OCI-LY7 (cell line): ENCODE measurements around the gene BCL11A. TPM values are rescaled to one million over a fixed set of nuclear protein-coding genes. Genes with fewer than 3 reads are reported as not detected.

ENCODE experiments used
- BruUV-seq: library from RNA; stranded (reverse); fragments of 400-500 nt; replicated peaks from 2 replicates; lab custom pipeline; 2021; lab: Mats Ljungman, UMichigan
- CTCF ChIA-PET: fragments of 300-600 bp; sonication (Branson Sonifier 250); formaldehyde crosslinking; loops from one replicate; lab custom pipeline; 2022; ENCODE audit warnings: antibody characterized with exemption; ENCODE audit not compliant: unreplicated experiment; lab: Charles Lee
- POLR2A ChIA-PET: fragments of 300-600 bp; sonication (Branson Sonifier 250); formaldehyde crosslinking; loops from one replicate; lab custom pipeline; 2022; ENCODE audit warnings: antibody characterized with exemption; lab: Charles Lee
- DNase-seq: peaks from one replicate; pipeline ENCODE4 v3.0.0-alpha.2; 2015; ENCODE audit warnings: low spot score
- H2AFZ ChIP-seq: fragments of 200-600 bp; sonication (generic), shearing (Covaris generic); 2 replicates; pipeline ENCODE4 v1.6.1; 2014; ENCODE audit warnings: mild to moderate bottlenecking, antibody characterized with exemption, low read length, moderate library complexity
- H3K27ac ChIP-seq: fragments of 200-600 bp; sonication (generic); 2 replicates; pipeline ENCODE4 v1.5.1; 2014; ENCODE audit warnings: mixed run types, low read depth, mild to moderate bottlenecking, moderate library complexity, low read length, inconsistent platforms; ENCODE audit not compliant: poor library complexity, severe bottlenecking
- H3K36me3 ChIP-seq: fragments of 200-600 bp; sonication (generic); 2 replicates; pipeline ENCODE4 v1.6.1; 2014; ENCODE audit warnings: mild to moderate bottlenecking, antibody characterized with exemption, low read length, moderate library complexity, mixed read lengths; ENCODE audit not compliant: insufficient read depth
- H3K4me1 ChIP-seq: fragments of 200-600 bp; sonication (generic); 2 replicates; pipeline ENCODE4 v1.5.1; 2014; ENCODE audit warnings: mild to moderate bottlenecking, low read length; ENCODE audit not compliant: insufficient read depth, poor library complexity, severe bottlenecking
- H3K4me2 ChIP-seq: fragments of 200-600 bp; sonication (generic); 2 replicates; pipeline ENCODE4 v1.6.1; 2014; ENCODE audit warnings: mild to moderate bottlenecking, low read length
- H3K4me3 ChIP-seq: fragments of 200-600 bp; sonication (generic); 2 replicates; pipeline ENCODE4 v1.5.1; 2014; ENCODE audit warnings: mild to moderate bottlenecking, low read depth, low read length; ENCODE audit not compliant: poor library complexity, severe bottlenecking
- H3K79me2 ChIP-seq: fragments of 200-600 bp; sonication (generic); 2 replicates; pipeline ENCODE4 v1.6.1; 2016; ENCODE audit warnings: low read depth, mild to moderate bottlenecking, low read length, moderate library complexity, mixed read lengths; ENCODE audit not compliant: insufficient read depth
- H3K9me2 ChIP-seq: fragments of 200-600 bp; sonication (generic); 2 replicates; pipeline ENCODE4 v1.6.1; 2016; ENCODE audit warnings: mild to moderate bottlenecking, low read length, mixed read lengths; ENCODE audit not compliant: insufficient read depth
- H3K9me3 ChIP-seq: fragments of 200-600 bp; sonication (generic); 2 replicates; pipeline ENCODE4 v1.6.1; 2014; ENCODE audit warnings: mild to moderate bottlenecking, mixed run types, low read length, mixed read lengths
- H4K20me1 ChIP-seq: fragments of 200-600 bp; sonication (generic); 2 replicates; pipeline ENCODE4 v1.6.1; 2014; ENCODE audit warnings: mild to moderate bottlenecking, antibody characterized with exemption, low read length, moderate library complexity, mixed read lengths; ENCODE audit not compliant: insufficient read depth
- EZH2phosphoT487 ChIP-seq: fragments of 200-600 bp; sonication (generic); IDR thresholded peaks from 2 replicates; pipeline ENCODE4 v1.6.1; 2018; ENCODE audit warnings: low read depth, borderline replicate concordance, mild to moderate bottlenecking, mixed run types, antibody characterized with exemption, low read length, moderate library complexity, mixed read lengths
- intact Hi-C: fragments of 100-400 bp; cut with micrococcal nuclease; formaldehyde crosslinking; loops from one replicate; pipeline ENCODE4 v1.10.0; 2022; ENCODE audit not compliant: unreplicated experiment
- total RNA-seq, 2 experiments: library from RNA; depleted of rRNA in 1 of 2; stranded (reverse); fragments of >200 nt in 1 of 2; shearing (Covaris generic) in 1 of 2; gene quantifications; 2 replicates each; pipeline ENCODE4 v1.2.3, GENCODE V29; 2014 to 2022
- TF ChIP-seq, protein P1 (sequence below): fragments of 200-600 bp; sonication (generic); conservative IDR thresholded peaks from 2 replicates; pipeline ENCODE4 v1.5.1; 2014; ENCODE audit warnings: mild to moderate bottlenecking, antibody characterized with exemption, low read length, moderate library complexity, mixed read lengths

The BCL11A gene
- total RNA-seq, 2 experiments from 2014 or later: 64.3 to 167 TPM

DNA sequence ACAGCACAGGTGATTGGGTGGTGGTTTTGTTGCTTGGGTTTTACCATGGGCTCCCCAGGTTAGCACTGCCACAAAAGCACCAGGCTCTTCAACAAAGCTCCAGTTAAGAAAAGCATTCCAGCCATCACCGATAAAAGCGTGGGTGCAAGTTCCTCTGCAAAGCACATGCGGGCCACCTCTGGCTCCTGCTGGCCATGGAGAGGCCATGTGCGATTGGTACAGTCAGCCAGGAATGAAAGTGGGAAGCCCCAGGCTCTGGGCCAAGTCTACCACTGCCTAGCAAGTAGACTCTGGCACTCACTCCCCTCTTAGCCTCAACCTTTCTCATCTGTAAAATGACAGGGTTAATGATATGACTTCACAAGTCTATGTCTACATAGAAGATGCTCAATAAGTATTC is 36.0 kb downstream of the BCL11A start:
- no TSS peak for BruUV-seq
- Histone ChIP-seq H4K20me1 (peaks cover 7% of the 10 kb centered on the region), H2AFZ (no peak overlapping the region), H3K27ac (no peak overlapping the region), H3K36me3 (peaks cover 98% of the 10 kb centered on the region), H3K4me2 (no peak overlapping the region), H3K9me3 (no peaks in the 10 kb centered on the region), H3K79me2 (peaks cover 100% of the 10 kb centered on the region), H3K4me3 (no peak overlapping the region), H3K9me2 (no peaks in the 10 kb centered on the region), H3K4me1 (peaks cover 28% of the 10 kb centered on the region)
- POLR2A ChIA-PET: interaction anchor here (0.7 to 1.0 kb wide), 4 partner anchors 10 to 581 kb away, joined by 3 to 8 read pairs (median 4); no protein-coding TSS in a partner anchor
- TF ChIP-seq, protein P1, sequence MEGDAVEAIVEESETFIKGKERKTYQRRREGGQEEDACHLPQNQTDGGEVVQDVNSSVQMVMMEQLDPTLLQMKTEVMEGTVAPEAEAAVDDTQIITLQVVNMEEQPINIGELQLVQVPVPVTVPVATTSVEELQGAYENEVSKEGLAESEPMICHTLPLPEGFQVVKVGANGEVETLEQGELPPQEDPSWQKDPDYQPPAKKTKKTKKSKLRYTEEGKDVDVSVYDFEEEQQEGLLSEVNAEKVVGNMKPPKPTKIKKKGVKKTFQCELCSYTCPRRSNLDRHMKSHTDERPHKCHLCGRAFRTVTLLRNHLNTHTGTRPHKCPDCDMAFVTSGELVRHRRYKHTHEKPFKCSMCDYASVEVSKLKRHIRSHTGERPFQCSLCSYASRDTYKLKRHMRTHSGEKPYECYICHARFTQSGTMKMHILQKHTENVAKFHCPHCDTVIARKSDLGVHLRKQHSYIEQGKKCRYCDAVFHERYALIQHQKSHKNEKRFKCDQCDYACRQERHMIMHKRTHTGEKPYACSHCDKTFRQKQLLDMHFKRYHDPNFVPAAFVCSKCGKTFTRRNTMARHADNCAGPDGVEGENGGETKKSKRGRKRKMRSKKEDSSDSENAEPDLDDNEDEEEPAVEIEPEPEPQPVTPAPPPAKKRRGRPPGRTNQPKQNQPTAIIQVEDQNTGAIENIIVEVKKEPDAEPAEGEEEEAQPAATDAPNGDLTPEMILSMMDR: no peak
- no peak for TF ChIP-seq EZH2phosphoT487
- DNase-seq: no peak
- intact Hi-C loops: no loop called here
- CTCF ChIA-PET: no interaction called here

DNA sequence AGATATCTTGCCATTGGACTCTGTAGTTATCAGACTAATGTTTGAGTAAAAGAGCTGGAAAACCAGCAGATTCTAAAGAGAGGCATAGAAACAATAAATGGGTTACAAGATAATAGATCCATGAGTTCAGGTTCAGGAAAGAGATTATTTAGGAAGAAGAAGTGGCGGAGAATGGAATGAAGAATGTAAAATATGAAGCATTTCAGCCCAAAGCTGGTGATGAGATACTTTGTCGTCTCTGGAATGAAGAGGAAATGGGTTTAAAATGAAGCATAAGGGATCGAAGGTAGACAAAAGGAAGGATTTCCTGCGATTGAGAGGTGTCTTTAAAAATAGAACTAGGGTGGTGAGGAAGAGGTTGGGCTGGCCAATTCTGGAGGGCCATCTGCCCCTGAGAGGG is 36.6 kb downstream of the BCL11A start:
- intact Hi-C loops: no loop called here
- H3K9me2 ChIP-seq: no peaks in the 10 kb centered on the region
- ChIA-PET POLR2A (interaction anchor here (0.6 to 0.7 kb wide), 2 partner anchors 128 to 151 kb away, joined by 3 read pairs; no protein-coding TSS in a partner anchor), CTCF (interaction anchor here (1.4 kb wide), 1 partner anchor 15 kb away, joined by 3 read pairs; no protein-coding TSS in a partner anchor)
- H3K36me3 ChIP-seq: peaks cover 98% of the 10 kb centered on the region
- no peak overlapping the region for H3K4me2 ChIP-seq
- no TSS peak for BruUV-seq
- H4K20me1 ChIP-seq: peaks cover 7% of the 10 kb centered on the region
- H3K27ac ChIP-seq: no peak overlapping the region
- H3K9me3 ChIP-seq: no peaks in the 10 kb centered on the region
- H3K4me1 ChIP-seq: peaks cover 32% of the 10 kb centered on the region
- no peak for DNase-seq
- no peak overlapping the region for H3K4me3 ChIP-seq
- no peak overlapping the region for H2AFZ ChIP-seq
- peaks cover 99% of the 10 kb centered on the region for H3K79me2 ChIP-seq
- TF ChIP-seq, protein P1: no peak
- TF ChIP-seq EZH2phosphoT487: no peak

DNA sequence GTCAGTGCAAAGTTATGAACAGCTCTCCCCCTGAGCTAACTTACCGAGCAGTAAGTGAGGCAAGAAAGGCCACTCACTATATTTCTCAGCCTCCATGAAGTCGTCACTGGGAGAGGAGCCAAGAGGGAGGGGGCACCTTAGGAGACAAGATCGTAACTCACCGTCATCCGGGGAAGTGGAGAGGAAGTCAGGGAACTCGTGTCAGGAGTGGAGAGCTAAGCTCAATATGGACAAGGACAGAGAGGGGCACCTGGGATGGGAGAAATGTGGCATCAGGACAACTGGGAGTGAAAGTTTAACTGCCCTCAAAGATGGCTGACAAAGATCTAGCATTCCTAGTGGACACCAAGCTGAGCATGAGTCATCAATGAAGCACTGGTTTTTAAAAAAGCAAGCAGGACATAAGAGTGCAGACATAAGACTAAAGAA is 37.1 kb downstream of the BCL11A start:
- H3K9me3 ChIP-seq: no peaks in the 10 kb centered on the region
- no TSS peak for BruUV-seq
- no peaks in the 10 kb centered on the region for H3K9me2 ChIP-seq
- no peak overlapping the region for H3K4me3 ChIP-seq
- H2AFZ ChIP-seq: no peak overlapping the region
- intact Hi-C loops: no loop called here
- peaks cover 98% of the 10 kb centered on the region for H3K36me3 ChIP-seq
- H3K27ac ChIP-seq: no peak overlapping the region
- H4K20me1 ChIP-seq: peaks cover 9% of the 10 kb centered on the region
- POLR2A ChIA-PET: interaction anchor here (0.6 to 0.7 kb wide), 2 partner anchors 128 to 152 kb away, joined by 3 read pairs; no protein-coding TSS in a partner anchor
- peaks cover 32% of the 10 kb centered on the region for H3K4me1 ChIP-seq
- peaks cover 99% of the 10 kb centered on the region for H3K79me2 ChIP-seq
- CTCF ChIA-PET: interaction anchor here (1.4 kb wide), 1 partner anchor 14 kb away, joined by 3 read pairs; no protein-coding TSS in a partner anchor
- no peak overlapping the region for H3K4me2 ChIP-seq
- TF ChIP-seq, protein P1: no peak
- no peak for TF ChIP-seq EZH2phosphoT487
- no peak for DNase-seq
